HuH-7.5 (cell line): Measurements from ENCODE around the gene HCN3.
"Not testable (repeated sequence)": the region's sequence is repeated elsewhere in the genome, so short reads cannot be mapped to it uniquely, and the experiment has no call there.

ENCODE experiments used
- DNase-seq: peaks from one replicate; pipeline ENCODE4 v3.0.0; 2011; ENCODE audit warnings: low spot score

Gene HCN3

GRCh38 chr1:155277070-155277901, at the start of gene HCN3:
Gene HCN3, plus strand, starts transcription at chr1:155277463. Its CDS starts 128 bp downstream, at chr1:155277591.
- peak; percentile 99 for DNase-seq

DNA sequence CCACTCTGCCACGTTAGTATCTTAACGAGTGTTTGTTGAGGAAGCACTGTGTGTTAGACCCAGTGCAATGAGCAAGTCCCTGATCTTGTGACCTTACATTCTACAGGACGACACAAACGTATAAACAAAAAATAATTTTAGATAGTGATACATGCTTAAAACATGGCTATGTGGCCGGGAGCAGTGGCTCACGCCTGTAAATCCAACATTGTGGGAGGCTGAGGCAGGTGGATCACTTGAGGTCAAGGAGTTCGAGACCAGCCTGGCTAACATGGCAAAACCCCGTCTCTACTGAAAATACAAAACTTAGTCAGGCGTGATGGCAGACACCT, 49.2 kb upstream of the HCN3 start:
- DNase-seq, result no peak

DNA sequence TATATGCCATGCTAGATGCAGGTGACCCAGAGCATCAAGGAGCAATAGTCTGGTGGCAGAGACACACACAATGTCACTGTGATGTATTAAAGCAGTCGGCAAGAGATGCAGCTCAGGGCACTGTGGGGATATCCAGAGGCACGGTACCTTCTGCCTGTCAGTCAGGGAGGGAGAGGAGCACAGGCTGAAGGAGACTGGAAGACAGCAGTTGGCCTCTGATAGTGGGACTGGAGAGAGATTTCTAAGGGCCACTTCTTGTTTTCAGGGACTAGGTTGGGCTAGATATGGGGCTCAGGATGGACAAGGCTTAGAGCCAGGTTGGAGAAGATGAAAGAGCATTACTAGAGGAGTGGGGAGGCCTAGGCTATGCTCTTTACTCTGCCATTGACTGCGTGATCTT, 46.0 kb upstream of the HCN3 start:
- not testable (repeated sequence) for DNase-seq

DNA sequence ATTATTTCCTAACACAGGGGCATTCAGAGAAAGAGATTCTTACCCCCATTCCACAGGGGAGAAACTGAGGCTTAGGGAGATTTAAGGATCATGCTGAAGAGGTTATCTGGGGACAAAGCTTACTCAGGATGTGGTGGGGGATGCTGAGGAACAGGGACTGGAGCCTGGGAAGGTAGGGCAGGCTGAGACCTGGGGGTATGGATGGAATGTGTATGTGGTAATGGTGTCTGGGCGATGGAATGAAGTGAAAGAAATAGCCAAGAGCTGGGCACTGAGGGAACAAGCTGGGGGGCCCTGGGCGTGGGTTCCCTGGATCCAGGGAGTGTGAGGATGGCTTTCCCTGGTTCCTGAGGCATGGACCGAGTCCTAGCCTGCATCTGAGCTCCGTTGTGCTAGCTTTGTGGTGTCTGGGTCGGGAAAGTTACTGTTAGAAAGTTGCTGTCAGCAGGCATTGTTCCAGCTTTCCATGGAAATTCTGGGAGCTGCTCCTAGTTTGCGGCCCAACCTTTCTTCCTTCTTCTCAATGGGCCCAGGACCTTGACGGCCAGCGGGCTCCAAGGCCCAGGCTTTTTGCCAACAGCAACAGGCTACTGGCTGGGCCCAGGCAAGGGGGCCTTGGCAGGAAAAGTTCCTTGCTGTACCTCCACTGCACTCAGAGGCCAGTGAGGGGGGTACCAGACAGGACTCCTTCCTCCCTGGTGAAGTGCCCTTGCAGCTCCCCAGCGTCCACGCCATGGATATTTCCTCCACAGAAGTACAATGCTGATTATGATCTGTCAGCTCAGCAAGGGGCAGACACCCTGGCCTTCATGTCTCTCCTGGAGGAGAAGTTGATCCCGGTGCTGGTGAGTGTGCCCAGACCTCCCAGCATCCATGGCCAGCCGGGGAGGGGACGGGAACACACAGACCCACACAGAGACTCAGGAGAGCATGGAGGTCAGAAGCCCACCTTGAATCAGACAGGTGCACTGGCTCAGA, 45.0 kb upstream of the HCN3 start:
- not testable (repeated sequence) for DNase-seq

DNA sequence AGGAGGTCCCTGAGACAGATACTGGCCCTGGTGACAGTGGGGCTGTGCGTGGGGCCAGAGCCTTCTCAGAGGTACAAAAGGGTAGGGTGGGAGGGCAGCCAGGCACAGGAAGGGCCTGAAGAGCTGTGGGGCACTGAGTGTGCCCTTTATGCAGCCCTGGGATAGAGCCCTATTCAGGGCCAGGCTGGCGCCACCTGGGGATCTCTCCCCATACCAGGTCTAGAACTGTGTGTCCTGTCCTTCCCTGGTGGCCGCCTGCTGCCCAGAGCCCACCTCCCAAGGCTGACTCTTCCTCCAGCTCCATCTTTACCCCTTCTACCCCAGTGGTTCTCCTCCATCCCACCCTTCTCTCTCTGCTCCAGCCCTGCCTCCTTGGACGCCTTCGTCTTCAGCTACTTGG, 43.8 kb upstream of the HCN3 start:
- not testable (repeated sequence) for DNase-seq

DNA sequence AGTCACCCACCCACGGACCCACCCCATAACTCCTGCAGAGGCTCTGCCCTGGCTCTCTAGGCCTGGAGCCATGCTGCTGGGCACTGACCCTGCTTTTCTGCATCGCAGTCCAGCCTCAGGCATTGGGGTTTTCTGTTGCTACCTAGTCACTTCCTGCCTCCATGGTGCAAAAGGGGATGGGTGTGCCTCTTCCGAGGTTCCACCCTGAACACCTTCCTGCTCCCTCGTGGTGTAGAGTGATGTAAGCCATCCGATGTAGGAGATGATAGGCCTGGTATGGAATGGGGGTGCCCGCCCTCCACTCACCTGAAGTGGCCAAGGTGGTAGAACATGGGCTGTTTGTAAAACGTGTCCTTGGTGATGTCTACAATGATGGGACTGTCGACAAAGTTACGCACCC, 41.9 kb upstream of the HCN3 start:
- DNase-seq, result not testable (repeated sequence)

GRCh38 chr1:155236451-155236850, 40.8 kb upstream of the HCN3 start:
- DNase-seq, result no peak

DNA sequence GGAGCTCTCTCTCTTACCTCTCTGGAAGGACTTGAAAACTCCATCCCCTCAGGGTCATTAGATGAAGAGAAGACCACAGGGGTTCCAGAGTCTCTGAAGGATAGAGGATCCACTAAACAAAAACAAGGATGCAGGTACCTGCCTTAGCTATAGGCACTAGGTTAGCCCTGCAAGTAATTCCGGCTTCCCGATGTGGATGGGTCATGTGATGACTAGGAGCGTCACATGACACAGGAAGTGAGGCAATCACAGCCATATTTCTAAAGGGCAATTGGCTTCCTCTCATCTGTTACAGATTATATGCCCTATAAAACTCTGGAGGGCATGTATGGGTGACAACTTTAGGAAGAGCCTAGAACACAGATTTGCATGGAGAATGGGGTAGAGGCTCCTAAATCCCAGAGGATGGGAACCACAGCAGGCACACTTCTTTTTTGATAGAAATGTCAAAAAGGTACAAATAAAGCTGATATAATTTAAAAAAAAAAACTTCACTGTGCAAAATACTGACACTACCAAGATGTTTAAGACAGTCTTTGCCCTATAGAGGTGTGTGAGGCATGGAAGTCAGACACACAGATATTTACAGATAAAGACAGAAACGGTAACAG, 36.1 kb upstream of the HCN3 start:
- DNase-seq, result peak; percentile 81

GRCh38 chr1:155241841-155242264, 35.4 kb upstream of the HCN3 start:
- peak; percentile 2 for DNase-seq

- no peak for DNase-seq
Observed at GRCh38 chr1:155242805-155243358, 34.4 kb upstream of the HCN3 start.

- peak; percentile 95 for DNase-seq
Observed at GRCh38 chr1:155244368-155245162, 32.7 kb upstream of the HCN3 start.

- DNase-seq, result no peak
Observed at GRCh38 chr1:155245163-155245524, 32.1 kb upstream of the HCN3 start.

- not testable (repeated sequence) for DNase-seq
Observed at GRCh38 chr1:155246796-155247195, 30.5 kb upstream of the HCN3 start.

- no peak for DNase-seq
Observed at GRCh38 chr1:155247667-155248553, 29.4 kb upstream of the HCN3 start.

DNA sequence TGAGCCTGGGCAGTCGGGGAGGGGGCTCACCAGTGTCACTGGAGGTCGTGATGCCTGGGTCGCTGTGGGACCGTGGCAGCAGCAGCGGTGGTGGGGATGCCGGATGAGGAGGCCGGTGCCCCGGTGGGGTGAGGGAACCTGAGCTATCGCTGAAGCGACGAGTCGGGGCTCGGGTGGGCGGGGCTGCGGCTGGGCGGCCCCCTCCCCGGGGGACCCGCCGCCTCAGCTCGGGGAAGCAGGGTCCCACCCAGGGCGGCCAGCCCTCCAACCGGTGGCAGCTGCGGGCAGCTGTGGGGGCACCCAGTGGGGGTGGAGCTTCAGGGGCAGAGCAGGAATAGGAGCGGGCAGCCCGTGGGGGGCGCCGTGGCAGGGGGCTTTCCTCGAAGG, 27.0 kb upstream of the HCN3 start:
- no peak for DNase-seq

GRCh38 chr1:155250633-155251449, 26.4 kb upstream of the HCN3 start:
- peak; percentile 99 for DNase-seq

DNA sequence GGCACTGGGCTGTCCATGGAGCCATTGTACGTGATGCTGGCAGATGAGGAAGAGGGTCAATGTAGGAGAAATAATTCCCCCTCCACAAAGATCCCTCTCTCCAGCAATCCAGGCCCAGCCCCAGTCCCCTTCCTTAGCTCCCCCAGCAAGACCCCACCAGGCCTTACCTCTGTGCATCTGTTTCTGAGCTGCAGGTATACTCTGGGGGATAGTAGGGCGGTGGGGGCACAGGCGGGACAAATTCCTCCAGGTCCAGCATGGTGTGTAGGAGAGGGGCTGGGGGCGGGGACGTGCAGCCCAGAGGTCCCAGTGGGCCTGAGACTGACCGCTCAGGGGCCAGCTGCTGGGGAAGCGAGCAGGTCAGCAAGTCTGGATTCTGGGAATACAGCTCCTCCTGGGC, 25.7 kb upstream of the HCN3 start:
- DNase-seq, result no peak

- DNase-seq, result no peak
Observed at GRCh38 chr1:155253208-155253607, 24.1 kb upstream of the HCN3 start.

DNA sequence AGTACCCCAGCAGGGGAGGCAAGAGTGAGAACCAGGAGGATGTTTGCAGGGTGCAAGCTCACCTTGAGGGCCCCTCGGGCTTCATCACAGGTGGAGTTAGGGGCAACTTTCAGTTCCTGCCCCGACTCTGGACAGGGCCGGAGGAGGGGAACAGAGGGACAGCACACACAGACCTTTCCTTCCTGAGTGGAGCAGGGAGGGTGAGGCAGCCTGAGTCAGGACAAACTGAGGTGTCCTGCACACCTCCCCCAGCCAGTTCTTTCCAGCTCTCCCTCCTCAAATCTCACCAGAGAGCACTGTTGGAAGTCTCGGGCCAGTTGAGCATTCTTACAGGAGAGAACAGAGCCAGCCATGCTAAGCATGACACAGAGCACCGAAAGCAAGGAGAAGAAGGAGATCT, 23.5 kb upstream of the HCN3 start:
- no peak for DNase-seq
